Ovary (tissue), 3 donors: ENCODE results near the gene KATNAL1.

Experiments
- POLR2A ChIP-seq: fragments of 450-650 bp; IDR thresholded peaks from one replicate; pipeline ENCODE4 v1.6.1; 2017; ENCODE audit warnings: antibody characterized with exemption, mild to moderate bottlenecking, moderate library complexity
- TF ChIP-seq, protein P1 (sequence below), 3 donors: fragments of 450-650 bp in 2 of 3; fragments of 200-600 bp in 1 of 3; IDR thresholded peaks; one replicate each; pipeline versions ENCODE4 v1.5.1 to v1.8.0; 2016 to 2022; ENCODE audit warnings: antibody characterized with exemption in 3 of 3, mild to moderate bottlenecking in 1 of 3
- donor health status: DM: no; HTN: no; CAD: no.

GRCh38 chr13:30240608-30241007 lies 66.7 kb downstream of the KATNAL1 start:
- TF ChIP-seq, protein P1, sequence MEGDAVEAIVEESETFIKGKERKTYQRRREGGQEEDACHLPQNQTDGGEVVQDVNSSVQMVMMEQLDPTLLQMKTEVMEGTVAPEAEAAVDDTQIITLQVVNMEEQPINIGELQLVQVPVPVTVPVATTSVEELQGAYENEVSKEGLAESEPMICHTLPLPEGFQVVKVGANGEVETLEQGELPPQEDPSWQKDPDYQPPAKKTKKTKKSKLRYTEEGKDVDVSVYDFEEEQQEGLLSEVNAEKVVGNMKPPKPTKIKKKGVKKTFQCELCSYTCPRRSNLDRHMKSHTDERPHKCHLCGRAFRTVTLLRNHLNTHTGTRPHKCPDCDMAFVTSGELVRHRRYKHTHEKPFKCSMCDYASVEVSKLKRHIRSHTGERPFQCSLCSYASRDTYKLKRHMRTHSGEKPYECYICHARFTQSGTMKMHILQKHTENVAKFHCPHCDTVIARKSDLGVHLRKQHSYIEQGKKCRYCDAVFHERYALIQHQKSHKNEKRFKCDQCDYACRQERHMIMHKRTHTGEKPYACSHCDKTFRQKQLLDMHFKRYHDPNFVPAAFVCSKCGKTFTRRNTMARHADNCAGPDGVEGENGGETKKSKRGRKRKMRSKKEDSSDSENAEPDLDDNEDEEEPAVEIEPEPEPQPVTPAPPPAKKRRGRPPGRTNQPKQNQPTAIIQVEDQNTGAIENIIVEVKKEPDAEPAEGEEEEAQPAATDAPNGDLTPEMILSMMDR (IDR thresholded peaks at IDR 0.05): no peak
- no peak for TF ChIP-seq POLR2A
